ENCODE measurements around the gene MTCH1. TPM values are rescaled to one million over a fixed set of nuclear protein-coding genes. Genes with fewer than 3 reads are reported as not detected.

Gene MTCH1
- total and polyA plus RNA-seq, 3 donors from 2014 or later = 157 to 316 (median 227) TPM

DNA sequence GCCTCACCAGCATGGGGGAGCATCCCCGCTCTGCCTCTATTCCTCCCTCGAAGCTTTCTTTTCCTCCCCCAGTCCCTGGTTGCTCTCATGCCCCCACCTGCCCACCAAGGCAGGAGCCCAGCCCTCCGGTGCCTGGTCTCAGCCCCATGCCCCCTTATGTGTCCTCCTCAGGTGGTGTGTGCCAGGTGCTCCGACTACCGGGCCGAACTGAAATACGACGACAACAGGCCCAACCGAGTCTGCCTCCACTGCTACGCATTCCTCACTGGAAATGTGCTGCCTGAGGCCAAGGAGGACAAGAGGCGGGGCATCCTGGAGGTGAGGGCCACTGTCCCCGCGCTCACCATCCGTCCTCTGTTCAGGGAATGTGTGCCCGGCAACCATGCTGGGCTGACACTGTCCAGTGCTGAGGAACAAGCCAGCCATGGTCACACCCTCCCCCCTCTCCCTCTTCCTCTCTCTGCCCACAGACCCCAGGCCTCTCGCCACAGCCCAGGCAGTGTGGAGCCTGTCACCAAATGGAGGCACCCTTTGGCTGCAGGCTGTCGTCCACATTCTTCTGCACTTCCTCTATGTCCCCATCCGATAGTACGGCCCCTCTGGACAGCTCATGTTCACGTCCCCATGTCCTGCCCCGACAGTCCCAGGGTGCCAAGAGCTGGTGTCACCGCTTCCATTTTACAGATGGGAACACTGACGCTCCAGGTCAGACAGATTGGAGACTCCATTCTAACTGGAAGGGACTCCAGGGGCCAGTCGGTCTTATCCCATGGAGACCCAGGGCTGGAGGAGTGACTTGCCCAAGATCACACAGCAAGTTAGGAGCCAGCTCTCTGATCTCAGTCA, 39.8 kb upstream of the MTCH1 start:
- intact Hi-C loops (cut with DNase I; ENCODE audit: low total_unique reads) = loop anchor here (10.0 kb wide), 1 partner anchor 149 kb away; the partner anchor contains the start of gene PIM1
- no peaks in the 10 kb centered on the region for H3K9me3 ChIP-seq
- 88 to 91% methylated on average over 15 to 24 of the region's 24 CpGs for WGBS, 2 donors

DNA sequence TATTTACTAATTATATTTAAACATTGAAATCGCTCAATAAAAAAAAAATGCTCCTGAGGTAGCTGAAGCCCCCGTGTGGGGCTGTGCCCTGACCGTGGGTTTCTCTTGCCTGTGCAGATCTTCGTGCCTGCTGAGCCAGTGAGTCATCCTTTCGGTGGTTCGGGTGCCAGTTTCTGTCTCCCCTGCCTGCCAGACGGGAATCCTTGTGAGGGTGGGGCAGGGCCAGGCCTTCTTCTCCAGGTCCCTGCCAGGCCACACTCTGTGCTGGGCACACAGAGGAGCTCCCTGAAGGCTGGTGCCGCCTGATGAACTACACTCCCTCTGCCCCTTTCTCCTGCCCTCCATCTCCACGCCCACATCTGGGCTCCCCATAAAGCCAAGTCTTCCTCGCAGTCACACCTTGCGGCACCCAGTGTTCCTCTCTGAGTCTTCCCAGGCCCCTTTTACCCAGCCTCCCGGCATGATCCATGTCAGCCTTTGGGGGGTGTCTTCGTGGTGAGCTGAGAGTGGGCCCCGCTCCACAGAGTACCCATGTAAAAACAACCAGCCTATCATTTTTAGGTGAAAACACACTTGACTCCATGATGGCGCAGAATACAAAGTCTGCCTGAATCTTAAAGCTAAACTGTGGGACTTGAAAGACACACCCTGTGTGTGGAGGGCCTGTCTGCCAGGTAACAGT, 38.8 kb upstream of the MTCH1 start:
- Histone ChIP-seq H3K27me3 (no peaks in the 10 kb centered on the region), H3K27ac (no peak overlapping the region), H3K36me3 (ENCODE audit: low read depth, missing control alignments) (no peaks in the 10 kb centered on the region), H3K4me3 (no peak overlapping the region), H3K9me3 (no peaks in the 10 kb centered on the region), H3K4me1 (no peaks in the 10 kb centered on the region)
- intact Hi-C loops (cut with DNase I; ENCODE audit: low total_unique reads) = loop anchor here (10.0 kb wide), 1 partner anchor 150 kb away; the partner anchor contains the start of gene PIM1
- WGBS, 2 donors = 82 to 88% methylated on average over 13 to 15 of the region's 15 CpGs
- no peak for DNase-seq
- TF ChIP-seq CTCF (IDR thresholded peaks at IDR 0.05) (no peak), POLR2A (IDR thresholded peaks at IDR 0.05) (no peak)

More for the DNA sequence above, 39.8 kb upstream of the MTCH1 start:
- Histone ChIP-seq H3K27ac (no peak overlapping the region), H3K4me1 (no peaks in the 10 kb centered on the region), H3K36me3 (ENCODE audit: low read depth, missing control alignments) (no peaks in the 10 kb centered on the region), H3K27me3 (no peaks in the 10 kb centered on the region), H3K4me3 (no peak overlapping the region)
- TF ChIP-seq POLR2A (IDR thresholded peaks at IDR 0.05) (no peak), CTCF (IDR thresholded peaks at IDR 0.05) (no peak)
- no peak for DNase-seq

DNA sequence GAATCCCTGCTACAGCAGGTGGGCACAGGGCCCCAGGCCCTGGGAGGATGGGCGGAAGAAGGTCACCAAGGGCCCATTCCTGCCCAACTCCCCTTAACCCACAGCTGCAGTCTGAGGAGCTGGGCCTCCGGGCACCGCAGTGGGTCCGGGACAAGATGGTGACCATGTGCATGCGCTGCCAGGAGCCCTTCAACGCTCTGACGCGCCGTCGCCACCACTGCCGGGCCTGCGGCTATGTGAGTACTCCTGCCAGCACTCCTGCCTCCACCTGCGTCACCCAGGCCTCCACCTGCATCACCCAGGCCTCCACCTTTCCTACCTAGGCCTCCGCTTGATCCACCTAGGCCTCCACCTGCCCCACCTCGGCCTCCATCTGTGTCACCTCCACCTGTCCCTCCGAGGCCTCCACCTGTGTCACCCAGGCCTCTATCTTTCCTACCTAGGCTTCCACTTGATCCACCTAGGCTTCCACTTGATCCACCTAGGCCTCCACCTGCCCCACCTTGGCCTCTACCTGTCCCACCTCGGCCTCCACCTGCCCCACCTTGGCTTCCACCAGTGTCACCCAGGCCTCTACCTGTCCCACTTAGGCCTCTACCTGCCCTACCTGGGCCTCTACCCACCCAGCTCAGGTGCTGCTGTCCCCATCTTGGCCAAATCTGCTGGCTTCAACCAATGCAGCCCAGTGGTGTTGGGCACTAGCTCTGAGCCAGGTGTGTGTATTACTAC, 36.3 kb upstream of the MTCH1 start:
- Histone ChIP-seq H3K27ac (no peak overlapping the region), H3K4me1 (peaks cover 23% of the 10 kb centered on the region), H3K4me3 (no peak overlapping the region), H3K36me3 (ENCODE audit: low read depth, missing control alignments) (no peaks in the 10 kb centered on the region), H3K27me3 (no peaks in the 10 kb centered on the region), H3K9me3 (no peaks in the 10 kb centered on the region)
- intact Hi-C loops (cut with DNase I; ENCODE audit: low total_unique reads) = loop anchor here (10.0 kb wide), 1 partner anchor 153 kb away; the partner anchor contains the start of gene PIM1
- TF ChIP-seq CTCF (IDR thresholded peaks at IDR 0.05) (no peak), POLR2A (IDR thresholded peaks at IDR 0.05) (no peak)
- DNase-seq = no peak
- 93 to 97% methylated on average over 6 to 17 of the region's 17 CpGs for WGBS, 2 donors

DNA sequence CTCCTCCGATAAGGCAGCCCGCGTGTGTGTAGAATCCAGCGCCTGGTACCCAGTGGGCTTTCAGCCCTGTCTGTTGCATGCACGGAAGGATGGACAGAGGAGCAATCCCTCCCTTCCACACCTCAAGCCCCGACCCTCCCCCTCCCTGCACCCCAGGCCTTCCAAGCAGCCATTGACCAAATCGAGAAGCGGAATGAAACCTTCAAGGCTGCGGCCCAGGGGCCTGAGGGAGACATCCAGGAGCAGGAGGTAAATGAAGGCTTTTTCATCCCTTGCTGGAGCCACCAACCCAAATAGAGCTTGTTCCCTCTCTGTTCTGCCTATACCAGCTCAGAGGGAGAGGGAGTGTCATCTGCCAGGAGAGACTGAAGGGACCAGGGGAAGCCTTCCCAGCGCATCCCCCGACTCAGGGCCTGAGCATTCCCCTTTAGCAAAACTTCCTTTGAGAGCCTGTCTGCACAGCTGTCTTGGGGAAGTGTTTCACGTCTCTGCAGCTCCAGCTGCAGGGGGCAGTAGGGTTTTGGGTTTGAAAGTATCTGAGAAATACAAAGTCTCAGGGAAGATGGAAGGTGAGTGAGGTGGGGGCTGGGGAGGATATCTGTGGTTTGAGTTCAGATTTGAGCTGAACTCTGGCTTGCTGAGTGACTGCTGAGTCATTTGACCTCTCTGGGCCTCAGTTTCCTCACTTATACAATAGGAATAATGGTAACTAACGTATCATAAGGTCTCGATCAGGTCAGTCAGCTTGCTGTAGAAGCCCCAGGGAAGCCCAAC, 35.5 kb upstream of the MTCH1 start:
- intact Hi-C loops (cut with DNase I; ENCODE audit: low total_unique reads) = loop anchor here (10.0 kb wide), 1 partner anchor 153 kb away; the partner anchor contains the start of gene PIM1
- TF ChIP-seq CTCF (IDR thresholded peaks at IDR 0.05) = no peak
- TF ChIP-seq POLR2A (IDR thresholded peaks at IDR 0.05) = no peak
- WGBS, 2 donors = 79 to 83% methylated on average over 13 to 14 of the region's 14 CpGs
- no peak overlapping the region for H3K4me3 ChIP-seq
- no peaks in the 10 kb centered on the region for H3K27me3 ChIP-seq
- no peak overlapping the region for H3K27ac ChIP-seq
- H3K4me1 ChIP-seq = peaks cover 24% of the 10 kb centered on the region
- no peaks in the 10 kb centered on the region for H3K9me3 ChIP-seq
- peak; percentile 46 for DNase-seq
- no peaks in the 10 kb centered on the region for H3K36me3 ChIP-seq (ENCODE audit: low read depth, missing control alignments)
